Measurements from ENCODE around the gene RAD51B.

Gene RAD51B

DNA sequence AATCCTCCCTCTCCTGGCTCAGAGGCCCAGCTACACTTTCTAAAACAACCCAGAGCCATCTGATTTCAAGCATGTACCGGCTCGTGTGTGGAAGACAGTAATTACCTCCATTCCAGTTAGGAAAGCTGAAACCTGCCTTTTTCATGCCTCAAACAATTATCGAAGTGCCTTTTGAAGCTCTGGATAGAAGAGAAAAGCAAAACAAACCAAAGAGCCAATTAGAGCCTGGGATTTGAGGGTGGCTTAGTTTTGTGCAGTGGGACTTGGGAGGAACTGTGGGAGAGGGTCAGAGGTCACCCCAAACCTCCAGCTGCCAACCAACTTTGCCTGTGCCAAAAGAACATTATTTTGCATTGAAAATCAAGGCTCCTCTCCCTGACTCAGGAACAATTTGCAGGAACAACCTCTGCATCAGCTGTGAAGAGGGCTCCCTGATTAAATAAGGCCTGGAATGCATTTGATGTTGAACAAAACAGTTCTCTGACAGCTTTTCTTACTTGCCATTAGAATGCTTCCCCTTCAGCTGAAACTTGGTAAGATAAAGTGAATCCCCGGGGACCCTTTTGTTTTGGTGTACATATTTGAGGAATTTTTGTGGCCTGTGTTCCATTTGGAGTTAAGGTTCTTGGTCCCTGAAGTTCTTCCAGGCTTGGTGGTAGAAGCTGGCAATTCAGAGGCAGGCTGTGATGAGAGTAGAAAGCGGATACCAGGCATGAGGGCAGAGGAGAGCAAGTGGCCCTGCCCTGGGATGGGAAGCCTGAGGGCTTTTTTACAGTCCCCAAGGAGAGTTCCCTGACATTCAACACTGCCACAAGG, 703.1 kb downstream of the RAD51B start:
- no peak overlapping the region for H3K27ac ChIP-seq (replicated peaks)
- TF ChIP-seq, protein P1, sequence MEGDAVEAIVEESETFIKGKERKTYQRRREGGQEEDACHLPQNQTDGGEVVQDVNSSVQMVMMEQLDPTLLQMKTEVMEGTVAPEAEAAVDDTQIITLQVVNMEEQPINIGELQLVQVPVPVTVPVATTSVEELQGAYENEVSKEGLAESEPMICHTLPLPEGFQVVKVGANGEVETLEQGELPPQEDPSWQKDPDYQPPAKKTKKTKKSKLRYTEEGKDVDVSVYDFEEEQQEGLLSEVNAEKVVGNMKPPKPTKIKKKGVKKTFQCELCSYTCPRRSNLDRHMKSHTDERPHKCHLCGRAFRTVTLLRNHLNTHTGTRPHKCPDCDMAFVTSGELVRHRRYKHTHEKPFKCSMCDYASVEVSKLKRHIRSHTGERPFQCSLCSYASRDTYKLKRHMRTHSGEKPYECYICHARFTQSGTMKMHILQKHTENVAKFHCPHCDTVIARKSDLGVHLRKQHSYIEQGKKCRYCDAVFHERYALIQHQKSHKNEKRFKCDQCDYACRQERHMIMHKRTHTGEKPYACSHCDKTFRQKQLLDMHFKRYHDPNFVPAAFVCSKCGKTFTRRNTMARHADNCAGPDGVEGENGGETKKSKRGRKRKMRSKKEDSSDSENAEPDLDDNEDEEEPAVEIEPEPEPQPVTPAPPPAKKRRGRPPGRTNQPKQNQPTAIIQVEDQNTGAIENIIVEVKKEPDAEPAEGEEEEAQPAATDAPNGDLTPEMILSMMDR (IDR thresholded peaks at IDR 0.05; ENCODE audit: insufficient read depth, low read length) = no peak
- TF ChIP-seq SPI1 (IDR thresholded peaks at IDR 0.05; ENCODE audit: borderline replicate concordance, low read depth) (no peak), POLR2AphosphoS5 (IDR thresholded peaks at IDR 0.05; ENCODE audit: low read depth) (no peak), GABPA (IDR thresholded peaks at IDR 0.05; ENCODE audit: low read depth) (no peak)
- TF ChIP-seq, protein P2, sequence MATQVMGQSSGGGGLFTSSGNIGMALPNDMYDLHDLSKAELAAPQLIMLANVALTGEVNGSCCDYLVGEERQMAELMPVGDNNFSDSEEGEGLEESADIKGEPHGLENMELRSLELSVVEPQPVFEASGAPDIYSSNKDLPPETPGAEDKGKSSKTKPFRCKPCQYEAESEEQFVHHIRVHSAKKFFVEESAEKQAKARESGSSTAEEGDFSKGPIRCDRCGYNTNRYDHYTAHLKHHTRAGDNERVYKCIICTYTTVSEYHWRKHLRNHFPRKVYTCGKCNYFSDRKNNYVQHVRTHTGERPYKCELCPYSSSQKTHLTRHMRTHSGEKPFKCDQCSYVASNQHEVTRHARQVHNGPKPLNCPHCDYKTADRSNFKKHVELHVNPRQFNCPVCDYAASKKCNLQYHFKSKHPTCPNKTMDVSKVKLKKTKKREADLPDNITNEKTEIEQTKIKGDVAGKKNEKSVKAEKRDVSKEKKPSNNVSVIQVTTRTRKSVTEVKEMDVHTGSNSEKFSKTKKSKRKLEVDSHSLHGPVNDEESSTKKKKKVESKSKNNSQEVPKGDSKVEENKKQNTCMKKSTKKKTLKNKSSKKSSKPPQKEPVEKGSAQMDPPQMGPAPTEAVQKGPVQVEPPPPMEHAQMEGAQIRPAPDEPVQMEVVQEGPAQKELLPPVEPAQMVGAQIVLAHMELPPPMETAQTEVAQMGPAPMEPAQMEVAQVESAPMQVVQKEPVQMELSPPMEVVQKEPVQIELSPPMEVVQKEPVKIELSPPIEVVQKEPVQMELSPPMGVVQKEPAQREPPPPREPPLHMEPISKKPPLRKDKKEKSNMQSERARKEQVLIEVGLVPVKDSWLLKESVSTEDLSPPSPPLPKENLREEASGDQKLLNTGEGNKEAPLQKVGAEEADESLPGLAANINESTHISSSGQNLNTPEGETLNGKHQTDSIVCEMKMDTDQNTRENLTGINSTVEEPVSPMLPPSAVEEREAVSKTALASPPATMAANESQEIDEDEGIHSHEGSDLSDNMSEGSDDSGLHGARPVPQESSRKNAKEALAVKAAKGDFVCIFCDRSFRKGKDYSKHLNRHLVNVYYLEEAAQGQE (IDR thresholded peaks at IDR 0.05; ENCODE audit: insufficient replicate concordance, low read depth) = no peak
- no peak overlapping the region for H3K4me3 ChIP-seq (replicated peaks; ENCODE audit: insufficient read depth, low read length)
- no peak for DNase-seq (ENCODE audit: low read depth in 1 of 2, low spot score in 1 of 2)
- H3K27me3 ChIP-seq (ENCODE audit: insufficient read depth, poor library complexity, severe bottlenecking) = no peaks in the 10 kb centered on the region

DNA sequence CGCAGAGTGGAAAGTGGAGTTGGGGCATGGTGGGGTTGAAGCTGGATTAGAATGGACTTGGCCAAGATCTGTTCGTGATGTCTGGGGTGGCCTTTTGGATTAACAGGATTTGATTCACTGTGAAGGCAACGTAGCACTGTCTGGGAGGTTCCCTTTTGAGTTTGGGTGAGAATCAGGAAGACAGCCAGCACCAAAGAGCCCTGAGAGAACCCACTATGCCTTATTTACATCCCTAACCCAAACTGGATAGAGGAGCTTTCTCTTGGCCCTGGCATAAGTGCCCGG, 703.7 kb downstream of the RAD51B start:
- no peak for DNase-seq (ENCODE audit: low read depth in 1 of 2, low spot score in 1 of 2)
- Histone ChIP-seq H3K27ac (replicated peaks) (no peak overlapping the region), H3K27me3 (ENCODE audit: insufficient read depth, poor library complexity, severe bottlenecking) (no peaks in the 10 kb centered on the region), H3K4me3 (replicated peaks; ENCODE audit: insufficient read depth, low read length) (no peak overlapping the region)
- TF ChIP-seq POLR2AphosphoS5 (IDR thresholded peaks at IDR 0.05; ENCODE audit: low read depth) (no peak), GABPA (IDR thresholded peaks at IDR 0.05; ENCODE audit: low read depth) (no peak), SPI1 (IDR thresholded peaks at IDR 0.05; ENCODE audit: borderline replicate concordance, low read depth) (no peak)
- TF ChIP-seq, protein P2 (IDR thresholded peaks at IDR 0.05; ENCODE audit: insufficient replicate concordance, low read depth) = no peak
- TF ChIP-seq, protein P1 (IDR thresholded peaks at IDR 0.05; ENCODE audit: insufficient read depth, low read length) = no peak

DNA sequence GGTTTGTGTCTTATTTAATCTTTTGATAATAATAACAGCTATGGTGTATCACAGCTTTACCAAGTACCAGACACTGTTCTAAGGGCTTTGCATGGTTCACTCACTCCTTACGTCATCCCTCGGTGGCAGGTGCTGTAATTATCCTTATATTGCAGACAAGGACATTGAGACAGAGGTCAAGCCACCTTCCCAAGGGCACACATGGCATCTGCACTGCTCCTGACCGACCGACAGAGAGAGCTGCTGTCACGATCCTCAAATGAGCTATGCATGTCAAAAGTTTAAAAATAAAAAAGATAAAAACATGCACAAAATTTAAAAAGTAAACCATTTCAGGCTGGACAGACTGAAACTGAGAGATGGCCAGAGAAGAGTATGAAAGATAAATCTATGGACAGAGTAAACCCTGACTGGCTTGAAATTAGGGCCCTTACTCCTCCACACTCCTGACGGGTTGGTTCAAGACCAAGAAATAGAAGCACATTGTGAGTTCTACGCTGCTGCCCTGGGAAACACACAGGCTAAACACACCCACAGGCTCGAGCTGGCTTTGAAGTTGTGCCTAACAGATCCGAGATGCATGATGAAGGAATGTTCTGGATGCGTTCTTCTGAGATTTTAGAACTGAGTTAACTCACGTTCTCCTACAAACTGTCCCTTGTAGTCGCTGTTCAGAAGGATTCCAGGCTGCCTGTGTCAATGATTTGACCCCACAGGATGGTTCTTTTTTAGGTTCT, 704.6 kb downstream of the RAD51B start:
- DNase-seq (ENCODE audit: low read depth in 1 of 2, low spot score in 1 of 2) = no peak
- no peaks in the 10 kb centered on the region for H3K27me3 ChIP-seq (ENCODE audit: insufficient read depth, poor library complexity, severe bottlenecking)
- TF ChIP-seq, protein P1 (IDR thresholded peaks at IDR 0.05; ENCODE audit: insufficient read depth, low read length) = no peak
- no peak for TF ChIP-seq SPI1 (IDR thresholded peaks at IDR 0.05; ENCODE audit: borderline replicate concordance, low read depth)
- TF ChIP-seq, protein P2 (IDR thresholded peaks at IDR 0.05; ENCODE audit: insufficient replicate concordance, low read depth) = no peak
- no peak for TF ChIP-seq GABPA (IDR thresholded peaks at IDR 0.05; ENCODE audit: low read depth)
- TF ChIP-seq POLR2AphosphoS5 (IDR thresholded peaks at IDR 0.05; ENCODE audit: low read depth) = no peak

More for the DNA sequence above, 704.6 kb downstream of the RAD51B start:
- Histone ChIP-seq H3K27ac (replicated peaks) (no peak overlapping the region), H3K4me3 (replicated peaks; ENCODE audit: insufficient read depth, low read length) (no peak overlapping the region)

Measured in HL-60 (cell line).